OCI-LY7 (cell line): ENCODE data around the gene DSG3. TPM values are rescaled to one million over a fixed set of nuclear protein-coding genes. Genes with fewer than 3 reads are reported as not detected.

Source experiments
- BruUV-seq: library from RNA; stranded (reverse); fragments of 400-500 nt; replicated peaks from 2 replicates; lab custom pipeline; 2021; lab: Mats Ljungman, UMichigan
- CTCF ChIA-PET: fragments of 300-600 bp; sonication (Branson Sonifier 250); formaldehyde crosslinking; loops from one replicate; lab custom pipeline; 2022; ENCODE audit warnings: antibody characterized with exemption; ENCODE audit not compliant: unreplicated experiment; lab: Charles Lee
- POLR2A ChIA-PET: fragments of 300-600 bp; sonication (Branson Sonifier 250); formaldehyde crosslinking; loops from one replicate; lab custom pipeline; 2022; ENCODE audit warnings: antibody characterized with exemption; lab: Charles Lee
- DNase-seq: peaks from one replicate; pipeline ENCODE4 v3.0.0-alpha.2; 2015; ENCODE audit warnings: low spot score
- H2AFZ ChIP-seq: fragments of 200-600 bp; sonication (generic), shearing (Covaris generic); 2 replicates; pipeline ENCODE4 v1.6.1; 2014; ENCODE audit warnings: mild to moderate bottlenecking, antibody characterized with exemption, low read length, moderate library complexity
- H3K27ac ChIP-seq: fragments of 200-600 bp; sonication (generic); 2 replicates; pipeline ENCODE4 v1.5.1; 2014; ENCODE audit warnings: mixed run types, low read depth, mild to moderate bottlenecking, moderate library complexity, low read length, inconsistent platforms; ENCODE audit not compliant: poor library complexity, severe bottlenecking
- H3K36me3 ChIP-seq: fragments of 200-600 bp; sonication (generic); 2 replicates; pipeline ENCODE4 v1.6.1; 2014; ENCODE audit warnings: mild to moderate bottlenecking, antibody characterized with exemption, low read length, moderate library complexity, mixed read lengths; ENCODE audit not compliant: insufficient read depth
- H3K4me1 ChIP-seq: fragments of 200-600 bp; sonication (generic); 2 replicates; pipeline ENCODE4 v1.5.1; 2014; ENCODE audit warnings: mild to moderate bottlenecking, low read length; ENCODE audit not compliant: insufficient read depth, poor library complexity, severe bottlenecking
- H3K4me2 ChIP-seq: fragments of 200-600 bp; sonication (generic); 2 replicates; pipeline ENCODE4 v1.6.1; 2014; ENCODE audit warnings: mild to moderate bottlenecking, low read length
- H3K4me3 ChIP-seq: fragments of 200-600 bp; sonication (generic); 2 replicates; pipeline ENCODE4 v1.5.1; 2014; ENCODE audit warnings: mild to moderate bottlenecking, low read depth, low read length; ENCODE audit not compliant: poor library complexity, severe bottlenecking
- H3K79me2 ChIP-seq: fragments of 200-600 bp; sonication (generic); 2 replicates; pipeline ENCODE4 v1.6.1; 2016; ENCODE audit warnings: low read depth, mild to moderate bottlenecking, low read length, moderate library complexity, mixed read lengths; ENCODE audit not compliant: insufficient read depth
- H3K9me2 ChIP-seq: fragments of 200-600 bp; sonication (generic); 2 replicates; pipeline ENCODE4 v1.6.1; 2016; ENCODE audit warnings: mild to moderate bottlenecking, low read length, mixed read lengths; ENCODE audit not compliant: insufficient read depth
- H3K9me3 ChIP-seq: fragments of 200-600 bp; sonication (generic); 2 replicates; pipeline ENCODE4 v1.6.1; 2014; ENCODE audit warnings: mild to moderate bottlenecking, mixed run types, low read length, mixed read lengths
- H4K20me1 ChIP-seq: fragments of 200-600 bp; sonication (generic); 2 replicates; pipeline ENCODE4 v1.6.1; 2014; ENCODE audit warnings: mild to moderate bottlenecking, antibody characterized with exemption, low read length, moderate library complexity, mixed read lengths; ENCODE audit not compliant: insufficient read depth
- EZH2phosphoT487 ChIP-seq: fragments of 200-600 bp; sonication (generic); IDR thresholded peaks from 2 replicates; pipeline ENCODE4 v1.6.1; 2018; ENCODE audit warnings: low read depth, borderline replicate concordance, mild to moderate bottlenecking, mixed run types, antibody characterized with exemption, low read length, moderate library complexity, mixed read lengths
- intact Hi-C: fragments of 100-400 bp; cut with micrococcal nuclease; formaldehyde crosslinking; loops from one replicate; pipeline ENCODE4 v1.10.0; 2022; ENCODE audit not compliant: unreplicated experiment
- total RNA-seq, 2 experiments: library from RNA; depleted of rRNA in 1 of 2; stranded (reverse); fragments of >200 nt in 1 of 2; shearing (Covaris generic) in 1 of 2; gene quantifications; 2 replicates each; pipeline ENCODE4 v1.2.3, GENCODE V29; 2014 to 2022
- TF ChIP-seq, protein P1 (sequence below): fragments of 200-600 bp; sonication (generic); conservative IDR thresholded peaks from 2 replicates; pipeline ENCODE4 v1.5.1; 2014; ENCODE audit warnings: mild to moderate bottlenecking, antibody characterized with exemption, low read length, moderate library complexity, mixed read lengths

The DSG3 gene
- total RNA-seq, 2 experiments from 2014 or later, result not detected

DNA sequence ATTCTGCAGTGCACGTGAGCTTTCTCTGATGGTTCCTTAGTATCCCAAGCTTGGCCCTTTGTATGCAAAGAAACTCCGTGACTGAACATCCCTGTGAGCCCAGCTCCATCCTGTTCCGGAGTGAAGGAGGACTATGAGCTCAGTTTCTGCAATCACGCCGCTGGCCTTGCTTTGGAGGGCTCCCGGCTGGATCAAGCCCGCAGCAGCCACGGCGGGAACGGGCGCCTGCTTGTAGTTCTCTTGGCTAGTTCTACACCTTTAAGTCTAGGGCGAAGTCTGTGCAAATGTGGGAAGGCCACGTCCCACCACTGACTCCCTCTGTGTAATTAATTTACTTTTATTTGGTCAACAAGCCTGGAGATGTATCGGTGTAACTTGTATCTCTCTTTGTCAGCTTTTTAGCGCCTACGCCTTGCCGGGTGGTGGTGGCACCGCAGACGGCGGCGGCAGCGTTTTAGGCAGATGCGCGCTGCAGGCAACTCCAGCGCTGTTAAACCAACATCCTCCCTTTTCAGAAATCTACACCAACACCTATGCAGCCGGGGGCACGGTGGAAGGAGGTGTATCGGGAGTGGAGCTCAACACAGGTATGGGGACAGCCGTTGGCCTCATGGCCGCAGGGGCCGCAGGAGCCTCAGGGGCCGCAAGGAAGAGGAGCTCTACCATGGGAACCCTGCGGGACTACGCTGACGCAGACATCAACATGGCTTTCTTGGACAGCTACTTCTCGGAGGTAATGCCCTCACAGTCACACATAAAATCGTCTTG is 36.6 kb upstream of the DSG3 start:
- no peak overlapping the region for H3K4me3 ChIP-seq
- no peaks in the 10 kb centered on the region for H3K9me3 ChIP-seq
- intact Hi-C loops, result no loop called here
- ChIA-PET CTCF (no interaction called here), POLR2A (no interaction called here)
- no peak for TF ChIP-seq EZH2phosphoT487
- TF ChIP-seq, protein P1, sequence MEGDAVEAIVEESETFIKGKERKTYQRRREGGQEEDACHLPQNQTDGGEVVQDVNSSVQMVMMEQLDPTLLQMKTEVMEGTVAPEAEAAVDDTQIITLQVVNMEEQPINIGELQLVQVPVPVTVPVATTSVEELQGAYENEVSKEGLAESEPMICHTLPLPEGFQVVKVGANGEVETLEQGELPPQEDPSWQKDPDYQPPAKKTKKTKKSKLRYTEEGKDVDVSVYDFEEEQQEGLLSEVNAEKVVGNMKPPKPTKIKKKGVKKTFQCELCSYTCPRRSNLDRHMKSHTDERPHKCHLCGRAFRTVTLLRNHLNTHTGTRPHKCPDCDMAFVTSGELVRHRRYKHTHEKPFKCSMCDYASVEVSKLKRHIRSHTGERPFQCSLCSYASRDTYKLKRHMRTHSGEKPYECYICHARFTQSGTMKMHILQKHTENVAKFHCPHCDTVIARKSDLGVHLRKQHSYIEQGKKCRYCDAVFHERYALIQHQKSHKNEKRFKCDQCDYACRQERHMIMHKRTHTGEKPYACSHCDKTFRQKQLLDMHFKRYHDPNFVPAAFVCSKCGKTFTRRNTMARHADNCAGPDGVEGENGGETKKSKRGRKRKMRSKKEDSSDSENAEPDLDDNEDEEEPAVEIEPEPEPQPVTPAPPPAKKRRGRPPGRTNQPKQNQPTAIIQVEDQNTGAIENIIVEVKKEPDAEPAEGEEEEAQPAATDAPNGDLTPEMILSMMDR, result no peak
- H4K20me1 ChIP-seq, result no peaks in the 10 kb centered on the region
- no peaks in the 10 kb centered on the region for H3K36me3 ChIP-seq
- no peak for DNase-seq
- no peak overlapping the region for H3K4me2 ChIP-seq
- H3K27ac ChIP-seq, result no peak overlapping the region
- H3K79me2 ChIP-seq, result no peaks in the 10 kb centered on the region
- H3K4me1 ChIP-seq, result no peaks in the 10 kb centered on the region
- BruUV-seq, result no TSS peak
- no peaks in the 10 kb centered on the region for H3K9me2 ChIP-seq
- H2AFZ ChIP-seq, result no peak overlapping the region

DNA sequence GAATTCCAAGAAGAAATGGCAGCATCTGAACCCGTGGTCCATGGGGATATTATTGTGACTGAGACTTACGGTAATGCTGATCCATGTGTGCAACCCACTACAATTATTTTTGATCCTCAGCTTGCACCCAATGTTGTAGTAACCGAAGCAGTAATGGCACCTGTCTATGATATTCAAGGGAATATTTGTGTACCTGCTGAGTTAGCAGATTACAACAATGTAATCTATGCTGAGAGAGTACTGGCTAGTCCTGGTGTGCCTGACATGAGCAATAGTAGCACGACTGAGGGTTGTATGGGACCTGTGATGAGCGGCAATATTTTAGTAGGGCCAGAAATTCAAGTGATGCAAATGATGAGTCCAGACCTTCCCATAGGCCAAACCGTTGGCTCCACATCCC is 34.4 kb upstream of the DSG3 start:
- intact Hi-C loops, result no loop called here
- no peak for TF ChIP-seq EZH2phosphoT487
- TF ChIP-seq, protein P1, result no peak
- no peaks in the 10 kb centered on the region for H3K79me2 ChIP-seq
- no peak overlapping the region for H3K4me2 ChIP-seq
- no peak overlapping the region for H2AFZ ChIP-seq
- no peaks in the 10 kb centered on the region for H3K9me2 ChIP-seq
- H3K4me3 ChIP-seq, result no peak overlapping the region
- no peak overlapping the region for H3K27ac ChIP-seq
- H4K20me1 ChIP-seq, result no peaks in the 10 kb centered on the region
- ChIA-PET POLR2A (no interaction called here), CTCF (no interaction called here)
- H3K9me3 ChIP-seq, result no peaks in the 10 kb centered on the region
- no peaks in the 10 kb centered on the region for H3K36me3 ChIP-seq
- BruUV-seq, result no TSS peak
- DNase-seq, result no peak
- H3K4me1 ChIP-seq, result no peaks in the 10 kb centered on the region

DNA sequence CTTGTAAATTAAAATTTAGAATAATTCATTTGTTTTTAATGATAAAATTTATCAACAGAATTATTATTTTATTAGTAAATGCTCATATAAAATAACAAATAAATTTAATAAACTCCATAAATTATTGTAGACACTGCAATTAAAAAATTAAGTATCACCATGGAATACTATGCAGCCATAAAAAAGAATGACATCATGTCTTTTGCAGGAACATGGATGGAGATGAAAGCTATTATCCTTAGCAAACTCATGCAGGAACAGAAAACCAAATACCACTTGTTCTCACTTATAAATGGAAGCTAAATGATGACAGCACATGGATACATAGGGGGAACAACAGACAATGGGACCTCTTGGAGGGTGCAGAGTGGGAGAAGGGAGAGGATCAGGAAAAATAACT is 29.7 kb upstream of the DSG3 start:
- Histone ChIP-seq H3K27ac (no peak overlapping the region), H3K79me2 (no peaks in the 10 kb centered on the region), H3K9me2 (no peaks in the 10 kb centered on the region), H2AFZ (no peak overlapping the region), H3K4me1 (no peaks in the 10 kb centered on the region), H3K9me3 (no peaks in the 10 kb centered on the region), H3K4me3 (no peak overlapping the region), H3K36me3 (no peaks in the 10 kb centered on the region), H4K20me1 (no peaks in the 10 kb centered on the region), H3K4me2 (no peak overlapping the region)
- BruUV-seq, result no TSS peak
- DNase-seq, result no peak
- intact Hi-C loops, result no loop called here
- CTCF ChIA-PET, result no interaction called here
- POLR2A ChIA-PET, result no interaction called here
- TF ChIP-seq, protein P1, result no peak
- no peak for TF ChIP-seq EZH2phosphoT487
